NCI-H526 (cell line): ENCODE results near the gene ROBO4.

Experiments
- DNase-seq, 2 experiments: peaks; one replicate each; lab custom pipeline; 2025; lab: John Stamatoyannopoulos, UW

Gene ROBO4

GRCh38 chr11:124872741-124873140, 24.9 kb downstream of the ROBO4 start:
- DNase-seq = no peak

- no peak for DNase-seq
Measured at GRCh38 chr11:124872280-124872679, 25.4 kb downstream of the ROBO4 start.

- no peak for DNase-seq
Measured at GRCh38 chr11:124870430-124870829, 27.2 kb downstream of the ROBO4 start.

- no peak for DNase-seq
Measured at GRCh38 chr11:124869856-124870387, 27.7 kb downstream of the ROBO4 start.

GRCh38 chr11:124869331-124869730, 28.3 kb downstream of the ROBO4 start:
- DNase-seq = no peak

GRCh38 chr11:124868331-124869274, 29.1 kb downstream of the ROBO4 start:
- DNase-seq = peak; percentile 24 to 81

- DNase-seq = peak; percentile 69 to 89
Measured at GRCh38 chr11:124867700-124868099, 30.0 kb downstream of the ROBO4 start.

GRCh38 chr11:124865902-124866851, 31.5 kb downstream of the ROBO4 start:
- peak in 1 of 2 experiments; percentile 86 for DNase-seq

- peak; percentile 55 to 80 for DNase-seq
Measured at GRCh38 chr11:124865181-124865901, 32.3 kb downstream of the ROBO4 start, which contains the start of gene ROBO3. Gene ROBO3, plus strand, starts transcription at chr11:124865432. Its CDS starts 146 bp downstream, at chr11:124865578.

- no peak for DNase-seq
Measured at GRCh38 chr11:124864892-124865180, 32.8 kb downstream of the ROBO4 start.

- no peak for DNase-seq
Measured at GRCh38 chr11:124864176-124864891, 33.3 kb downstream of the ROBO4 start.

GRCh38 chr11:124863826-124864165, 33.9 kb downstream of the ROBO4 start:
- no peak for DNase-seq

GRCh38 chr11:124863137-124863825, 34.4 kb downstream of the ROBO4 start:
- peak in 1 of 2 experiments; percentile 52 for DNase-seq

- no peak for DNase-seq
Measured at GRCh38 chr11:124861670-124862069, 36.0 kb downstream of the ROBO4 start.

- DNase-seq = no peak
Measured at GRCh38 chr11:124859171-124859570, 38.5 kb downstream of the ROBO4 start.

- no peak for DNase-seq
Measured at GRCh38 chr11:124846070-124846673, 51.5 kb downstream of the ROBO4 start.

GRCh38 chr11:124844664-124845079, 53.0 kb downstream of the ROBO4 start:
- DNase-seq = no peak

GRCh38 chr11:124843616-124843910, 54.1 kb downstream of the ROBO4 start:
- no peak for DNase-seq

GRCh38 chr11:124842305-124842704, 55.4 kb downstream of the ROBO4 start:
- no peak for DNase-seq

- no peak for DNase-seq
Measured at GRCh38 chr11:124841840-124842239, 55.8 kb downstream of the ROBO4 start.
